Measurements from ENCODE around the gene STAU1.

The STAU1 gene

DNA sequence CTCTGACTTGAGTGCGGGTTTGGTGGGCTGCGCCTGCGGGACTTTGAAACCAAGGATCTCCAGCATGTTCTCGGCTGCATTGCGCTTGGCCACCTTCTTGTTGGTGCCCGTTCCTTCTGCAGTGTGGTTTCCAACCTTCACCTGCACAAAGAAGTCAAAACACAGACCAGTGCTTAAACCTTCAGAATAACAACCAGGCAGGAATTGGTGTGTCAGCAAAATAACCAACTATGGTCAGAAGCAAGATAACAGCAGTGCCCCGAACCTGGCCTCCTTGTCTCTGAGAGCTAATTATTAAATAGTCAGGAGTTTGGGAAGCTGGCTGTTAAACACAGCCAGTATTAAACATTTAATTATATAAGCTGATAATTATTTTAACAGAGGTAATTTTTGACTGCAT is 68.1 kb downstream of the STAU1 start:
- H3K4me1 ChIP-seq (ENCODE audit: control insufficient read depth in 1 of 2, insufficient read depth in 2 of 2, low read length in 2 of 2): no peaks in the 10 kb centered on the region
- no peak overlapping the region for H2BK120ac ChIP-seq (ENCODE audit: insufficient read depth, low read length, poor library complexity)
- H3K27ac ChIP-seq (ENCODE audit: low read depth, low read length): no peak overlapping the region
- peaks cover 43 to 67% of the 10 kb centered on the region in 2 experiments for H3K36me3 ChIP-seq (ENCODE audit: control insufficient read depth in 1 of 2, insufficient read depth in 2 of 2, low read length in 2 of 2)
- H4K12ac ChIP-seq (ENCODE audit: low read depth, low read length): no peak overlapping the region
- no peak overlapping the region for H2AK5ac ChIP-seq (ENCODE audit: low read length)
- H3K4ac ChIP-seq (ENCODE audit: low read depth, low read length): no peak overlapping the region
- H3K23ac ChIP-seq (ENCODE audit: low read length): no peak overlapping the region
- H3K14ac ChIP-seq (ENCODE audit: low read length): no peak overlapping the region
- H3K9ac ChIP-seq (ENCODE audit: low read length): no peak overlapping the region
- H2BK12ac ChIP-seq (ENCODE audit: low read length): no peak overlapping the region
- WGBS (ENCODE audit: extremely low coverage, insufficient coverage, insufficient read length): no CpG with 5 or more reads among the region's 7 CpGs
- peaks cover 1% of the 10 kb centered on the region for H3K9me3 ChIP-seq (ENCODE audit: insufficient read depth, low read depth, low read length)
- no peak overlapping the region for H3K18ac ChIP-seq (ENCODE audit: low read length)
- no peak overlapping the region for H3K4me3 ChIP-seq (ENCODE audit: low read depth, low read length)
- H3K4me2 ChIP-seq (ENCODE audit: low read length): no peak overlapping the region
- H2BK5ac ChIP-seq (ENCODE audit: low read depth, low read length, poor library complexity): no peak overlapping the region
- H4K8ac ChIP-seq (ENCODE audit: low read depth, low read length): no peak overlapping the region
- no peak overlapping the region for H4K91ac ChIP-seq (ENCODE audit: low read depth, low read length)
- DNase-seq: no peak
- no peaks in the 10 kb centered on the region for H3K27me3 ChIP-seq (ENCODE audit: insufficient read depth, low read length)
- no peak overlapping the region for H2AFZ ChIP-seq (ENCODE audit: insufficient read depth, low read length, poor library complexity)
- H3K79me2 ChIP-seq (ENCODE audit: control insufficient read depth, insufficient read depth, low read length, poor library complexity): no peaks in the 10 kb centered on the region
- H3K79me1 ChIP-seq (ENCODE audit: low read length): no peaks in the 10 kb centered on the region

DNA sequence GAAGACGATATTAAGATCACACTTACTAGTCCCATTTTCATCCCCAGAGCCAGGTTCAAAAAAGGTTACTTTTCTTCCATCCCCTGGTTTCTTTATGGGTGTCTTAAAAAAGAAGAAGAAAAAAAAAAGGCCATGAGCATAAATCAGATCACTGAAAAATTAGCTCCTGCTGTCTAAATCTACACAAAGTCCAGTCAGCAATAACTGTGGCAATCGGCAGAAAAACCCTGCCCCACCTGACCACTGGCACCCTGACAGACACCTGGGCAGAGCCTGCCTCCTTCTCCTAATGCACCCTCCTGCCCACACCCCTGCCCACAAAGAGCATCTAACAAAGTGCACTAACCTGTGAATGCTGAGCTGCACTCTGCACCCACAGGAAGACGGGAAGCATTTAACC is 69.8 kb downstream of the STAU1 start:
- WGBS (ENCODE audit: extremely low coverage, insufficient coverage, insufficient read length): no CpG with 5 or more reads among the region's 3 CpGs
- Histone ChIP-seq H3K4me3 (ENCODE audit: low read depth, low read length) (no peak overlapping the region), H4K8ac (ENCODE audit: low read depth, low read length) (no peak overlapping the region), H3K27me3 (ENCODE audit: insufficient read depth, low read length) (no peaks in the 10 kb centered on the region), H3K18ac (ENCODE audit: low read length) (no peak overlapping the region), H3K9me3 (ENCODE audit: insufficient read depth, low read depth, low read length) (peaks cover 1% of the 10 kb centered on the region), H2AK5ac (ENCODE audit: low read length) (no peak overlapping the region), H2BK120ac (ENCODE audit: insufficient read depth, low read length, poor library complexity) (no peak overlapping the region), H2BK12ac (ENCODE audit: low read length) (no peak overlapping the region), H4K12ac (ENCODE audit: low read depth, low read length) (no peak overlapping the region), H4K91ac (ENCODE audit: low read depth, low read length) (no peak overlapping the region), H3K4ac (ENCODE audit: low read depth, low read length) (no peak overlapping the region), H3K79me1 (ENCODE audit: low read length) (no peaks in the 10 kb centered on the region), H3K79me2 (ENCODE audit: control insufficient read depth, insufficient read depth, low read length, poor library complexity) (no peaks in the 10 kb centered on the region), H3K4me2 (ENCODE audit: low read length) (no peak overlapping the region), H3K14ac (ENCODE audit: low read length) (no peak overlapping the region), H2BK5ac (ENCODE audit: low read depth, low read length, poor library complexity) (no peak overlapping the region), H3K23ac (ENCODE audit: low read length) (no peak overlapping the region), H3K27ac (ENCODE audit: low read depth, low read length) (no peak overlapping the region), H3K36me3 (ENCODE audit: control insufficient read depth in 1 of 2, insufficient read depth in 2 of 2, low read length in 2 of 2) (peaks cover 47 to 63% of the 10 kb centered on the region in 2 experiments), H2AFZ (ENCODE audit: insufficient read depth, low read length, poor library complexity) (no peak overlapping the region), H3K9ac (ENCODE audit: low read length) (no peak overlapping the region), H3K4me1 (ENCODE audit: control insufficient read depth in 1 of 2, insufficient read depth in 2 of 2, low read length in 2 of 2) (no peaks in the 10 kb centered on the region)
- DNase-seq: no peak

DNA sequence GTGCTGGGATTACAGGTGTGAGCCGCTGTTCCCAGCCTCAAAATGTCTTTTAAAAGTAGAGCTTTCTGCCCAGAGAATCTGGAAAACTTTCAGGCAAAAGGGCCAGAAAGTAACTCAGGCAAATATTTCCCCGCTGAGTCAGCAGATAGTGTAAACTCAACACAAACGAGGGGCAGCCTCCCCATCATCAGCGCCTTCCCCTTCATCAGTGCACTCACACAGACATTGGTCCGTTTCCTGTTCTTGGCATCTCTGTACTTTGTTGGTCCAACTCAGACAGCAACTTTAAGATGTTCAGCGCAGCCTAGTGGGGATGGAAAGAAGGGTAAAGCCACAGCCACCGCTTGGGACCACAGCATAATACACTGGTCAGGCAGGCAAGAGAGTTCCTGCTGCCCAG is 72.6 kb downstream of the STAU1 start:
- no peak overlapping the region for H3K14ac ChIP-seq (ENCODE audit: low read length)
- H3K4ac ChIP-seq (ENCODE audit: low read depth, low read length): no peak overlapping the region
- H4K91ac ChIP-seq (ENCODE audit: low read depth, low read length): no peak overlapping the region
- H3K27ac ChIP-seq (ENCODE audit: low read depth, low read length): no peak overlapping the region
- H3K9me3 ChIP-seq (ENCODE audit: insufficient read depth, low read depth, low read length): peaks cover 1% of the 10 kb centered on the region
- no peak overlapping the region for H3K23ac ChIP-seq (ENCODE audit: low read length)
- no peak overlapping the region for H2AK5ac ChIP-seq (ENCODE audit: low read length)
- no peak overlapping the region for H4K8ac ChIP-seq (ENCODE audit: low read depth, low read length)
- no peak overlapping the region for H2BK120ac ChIP-seq (ENCODE audit: insufficient read depth, low read length, poor library complexity)
- H3K4me2 ChIP-seq (ENCODE audit: low read length): no peak overlapping the region
- no peak overlapping the region for H2AFZ ChIP-seq (ENCODE audit: insufficient read depth, low read length, poor library complexity)
- H2BK12ac ChIP-seq (ENCODE audit: low read length): no peak overlapping the region
- H3K18ac ChIP-seq (ENCODE audit: low read length): no peak overlapping the region
- H4K12ac ChIP-seq (ENCODE audit: low read depth, low read length): no peak overlapping the region
- H3K79me2 ChIP-seq (ENCODE audit: control insufficient read depth, insufficient read depth, low read length, poor library complexity): no peaks in the 10 kb centered on the region
- no peak for DNase-seq
- H3K27me3 ChIP-seq (ENCODE audit: insufficient read depth, low read length): no peaks in the 10 kb centered on the region
- WGBS (ENCODE audit: extremely low coverage, insufficient coverage, insufficient read length): no CpG with 5 or more reads among the region's 7 CpGs
- H3K4me3 ChIP-seq (ENCODE audit: low read depth, low read length): no peak overlapping the region
- no peak overlapping the region for H3K9ac ChIP-seq (ENCODE audit: low read length)
- H3K36me3 ChIP-seq (ENCODE audit: control insufficient read depth in 1 of 2, insufficient read depth in 2 of 2, low read length in 2 of 2): peaks cover 49 to 60% of the 10 kb centered on the region in 2 experiments
- H3K4me1 ChIP-seq (ENCODE audit: control insufficient read depth in 1 of 2, insufficient read depth in 2 of 2, low read length in 2 of 2): no peaks in the 10 kb centered on the region
- H3K79me1 ChIP-seq (ENCODE audit: low read length): no peaks in the 10 kb centered on the region
- no peak overlapping the region for H2BK5ac ChIP-seq (ENCODE audit: low read depth, low read length, poor library complexity)

DNA sequence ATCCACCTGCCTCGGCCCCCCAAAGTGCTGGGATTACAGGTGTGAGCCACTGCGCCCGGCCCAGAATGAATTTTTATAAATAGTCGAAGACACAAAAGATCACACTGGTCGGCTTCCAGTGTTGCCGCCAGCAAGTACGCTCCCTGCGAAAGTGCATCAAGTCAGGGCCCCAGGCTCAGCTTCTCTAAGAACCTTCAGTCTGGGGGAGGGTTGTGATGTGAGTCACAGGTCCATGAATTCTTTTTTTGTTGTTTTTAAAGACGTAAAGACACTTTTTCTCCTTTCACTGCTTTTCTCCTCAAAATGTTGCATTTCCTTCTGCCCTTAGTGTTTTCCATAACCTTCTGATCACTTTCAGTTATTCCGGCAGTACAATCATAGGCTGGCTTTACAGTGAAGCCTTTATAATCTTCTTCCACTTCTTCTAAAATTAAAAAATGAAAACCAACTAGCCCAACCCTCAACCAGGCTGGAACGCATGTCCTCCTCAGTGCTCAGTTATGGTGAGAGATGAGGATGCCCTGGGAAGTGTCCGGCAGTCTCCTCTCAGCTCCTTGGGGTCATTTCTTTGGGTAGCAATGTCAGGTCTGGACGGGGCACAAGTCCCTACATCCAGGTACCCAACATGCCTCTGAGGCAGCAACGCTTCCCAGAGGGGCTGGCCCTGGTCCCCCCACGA is 75.4 kb downstream of the STAU1 start:
- H3K9ac ChIP-seq (ENCODE audit: low read length): no peak overlapping the region
- no CpG with 5 or more reads among the region's 15 CpGs for WGBS (ENCODE audit: extremely low coverage, insufficient coverage, insufficient read length)
- H3K36me3 ChIP-seq (ENCODE audit: control insufficient read depth in 1 of 2, insufficient read depth in 2 of 2, low read length in 2 of 2): peaks cover 35 to 43% of the 10 kb centered on the region in 2 experiments
- H2BK12ac ChIP-seq (ENCODE audit: low read length): no peak overlapping the region
- H4K8ac ChIP-seq (ENCODE audit: low read depth, low read length): no peak overlapping the region
- H3K23ac ChIP-seq (ENCODE audit: low read length): no peak overlapping the region
- DNase-seq: no peak
- H3K4me2 ChIP-seq (ENCODE audit: low read length): no peak overlapping the region
- no peak overlapping the region for H2AK5ac ChIP-seq (ENCODE audit: low read length)
- H3K27me3 ChIP-seq (ENCODE audit: insufficient read depth, low read length): no peaks in the 10 kb centered on the region
- no peak overlapping the region for H3K4me3 ChIP-seq (ENCODE audit: low read depth, low read length)
- no peak overlapping the region for H3K14ac ChIP-seq (ENCODE audit: low read length)
- H3K4ac ChIP-seq (ENCODE audit: low read depth, low read length): no peak overlapping the region
- H3K9me3 ChIP-seq (ENCODE audit: insufficient read depth, low read depth, low read length): no peaks in the 10 kb centered on the region
- no peaks in the 10 kb centered on the region for H3K4me1 ChIP-seq (ENCODE audit: control insufficient read depth in 1 of 2, insufficient read depth in 2 of 2, low read length in 2 of 2)
- no peak overlapping the region for H2BK120ac ChIP-seq (ENCODE audit: insufficient read depth, low read length, poor library complexity)
- H4K12ac ChIP-seq (ENCODE audit: low read depth, low read length): no peak overlapping the region
- H3K79me2 ChIP-seq (ENCODE audit: control insufficient read depth, insufficient read depth, low read length, poor library complexity): no peaks in the 10 kb centered on the region
- no peak overlapping the region for H4K91ac ChIP-seq (ENCODE audit: low read depth, low read length)
- no peak overlapping the region for H3K27ac ChIP-seq (ENCODE audit: low read depth, low read length)
- H2BK5ac ChIP-seq (ENCODE audit: low read depth, low read length, poor library complexity): no peak overlapping the region
- no peak overlapping the region for H3K18ac ChIP-seq (ENCODE audit: low read length)
- H2AFZ ChIP-seq (ENCODE audit: insufficient read depth, low read length, poor library complexity): no peak overlapping the region
- no peaks in the 10 kb centered on the region for H3K79me1 ChIP-seq (ENCODE audit: low read length)
